ENCODE results near the gene ZNF778.

DNA sequence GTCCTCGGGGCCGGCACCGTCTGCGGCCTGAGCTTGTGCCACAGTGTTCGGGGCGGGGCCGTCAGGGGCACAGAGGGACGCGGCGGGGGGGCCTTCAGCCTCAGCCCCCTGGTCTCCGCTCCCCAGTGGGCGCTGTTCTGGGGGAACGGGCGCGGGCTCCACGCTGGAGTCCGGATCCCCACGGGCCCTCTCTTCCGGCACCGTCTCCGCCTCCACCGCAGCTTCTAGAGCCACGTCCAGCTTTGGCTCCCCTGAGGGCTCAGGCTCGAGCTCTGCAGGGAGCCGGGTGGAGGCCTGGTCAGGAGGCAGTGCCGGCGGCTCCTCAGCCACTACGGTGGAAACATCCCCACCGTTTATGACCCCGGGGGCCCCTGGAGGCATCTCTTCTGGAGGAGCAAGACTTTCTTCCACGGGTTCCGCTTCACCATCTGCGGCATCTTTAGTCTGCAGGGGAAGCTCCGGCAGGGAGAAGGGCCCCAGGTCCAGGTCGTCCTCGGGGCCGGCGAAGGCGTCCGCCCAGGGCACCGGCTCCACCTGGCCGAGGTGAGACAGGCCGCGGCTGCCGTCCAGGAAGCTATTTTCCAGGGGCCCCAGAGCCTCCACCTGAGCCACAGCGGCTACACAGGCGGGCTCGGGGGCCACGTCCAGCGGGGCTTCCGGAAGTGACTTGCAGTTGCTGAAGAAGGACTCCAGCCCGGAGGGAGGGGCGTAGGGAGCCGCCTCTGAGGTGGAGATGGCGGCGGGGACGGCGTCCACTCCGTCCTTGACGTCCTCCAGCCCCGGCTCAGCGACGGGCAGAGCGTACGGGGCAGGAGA is 62.4 kb downstream of the ZNF778 start:
- TF ChIP-seq, protein P1, sequence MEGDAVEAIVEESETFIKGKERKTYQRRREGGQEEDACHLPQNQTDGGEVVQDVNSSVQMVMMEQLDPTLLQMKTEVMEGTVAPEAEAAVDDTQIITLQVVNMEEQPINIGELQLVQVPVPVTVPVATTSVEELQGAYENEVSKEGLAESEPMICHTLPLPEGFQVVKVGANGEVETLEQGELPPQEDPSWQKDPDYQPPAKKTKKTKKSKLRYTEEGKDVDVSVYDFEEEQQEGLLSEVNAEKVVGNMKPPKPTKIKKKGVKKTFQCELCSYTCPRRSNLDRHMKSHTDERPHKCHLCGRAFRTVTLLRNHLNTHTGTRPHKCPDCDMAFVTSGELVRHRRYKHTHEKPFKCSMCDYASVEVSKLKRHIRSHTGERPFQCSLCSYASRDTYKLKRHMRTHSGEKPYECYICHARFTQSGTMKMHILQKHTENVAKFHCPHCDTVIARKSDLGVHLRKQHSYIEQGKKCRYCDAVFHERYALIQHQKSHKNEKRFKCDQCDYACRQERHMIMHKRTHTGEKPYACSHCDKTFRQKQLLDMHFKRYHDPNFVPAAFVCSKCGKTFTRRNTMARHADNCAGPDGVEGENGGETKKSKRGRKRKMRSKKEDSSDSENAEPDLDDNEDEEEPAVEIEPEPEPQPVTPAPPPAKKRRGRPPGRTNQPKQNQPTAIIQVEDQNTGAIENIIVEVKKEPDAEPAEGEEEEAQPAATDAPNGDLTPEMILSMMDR (IDR thresholded peaks at IDR 0.05 in 2 of 3, conservative IDR thresholded peaks at IDR 0.05 in 1 of 3; ENCODE audit: control insufficient read depth in 2 of 3, extremely low read depth in 1 of 3, insufficient read depth in 1 of 3, low read depth in 3 of 3, low read length in 3 of 3): no peak
- TF ChIP-seq POLR2AphosphoS5 (IDR thresholded peaks at IDR 0.05; ENCODE audit: low read length) (no peak), STAT1 (conservative IDR thresholded peaks at IDR 0.05) (no peak), CEBPB (IDR thresholded peaks at IDR 0.05; ENCODE audit: borderline replicate concordance in 1 of 2, low read depth in 2 of 2, low read length in 2 of 2) (no peak), ZNF384 (IDR thresholded peaks at IDR 0.05; ENCODE audit: borderline replicate concordance, low read depth, low read length) (no peak), SMC3 (IDR thresholded peaks at IDR 0.05; ENCODE audit: borderline replicate concordance, low read length) (no peak)
- TF ChIP-seq, protein P2, sequence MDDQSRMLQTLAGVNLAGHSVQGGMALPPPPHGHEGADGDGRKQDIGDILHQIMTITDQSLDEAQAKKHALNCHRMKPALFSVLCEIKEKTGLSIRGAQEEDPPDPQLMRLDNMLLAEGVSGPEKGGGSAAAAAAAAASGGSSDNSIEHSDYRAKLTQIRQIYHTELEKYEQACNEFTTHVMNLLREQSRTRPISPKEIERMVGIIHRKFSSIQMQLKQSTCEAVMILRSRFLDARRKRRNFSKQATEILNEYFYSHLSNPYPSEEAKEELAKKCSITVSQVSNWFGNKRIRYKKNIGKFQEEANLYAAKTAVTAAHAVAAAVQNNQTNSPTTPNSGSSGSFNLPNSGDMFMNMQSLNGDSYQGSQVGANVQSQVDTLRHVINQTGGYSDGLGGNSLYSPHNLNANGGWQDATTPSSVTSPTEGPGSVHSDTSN (IDR thresholded peaks at IDR 0.05; ENCODE audit: insufficient replicate concordance, low read depth, low read length): no peak
- TF ChIP-seq, protein P3, sequence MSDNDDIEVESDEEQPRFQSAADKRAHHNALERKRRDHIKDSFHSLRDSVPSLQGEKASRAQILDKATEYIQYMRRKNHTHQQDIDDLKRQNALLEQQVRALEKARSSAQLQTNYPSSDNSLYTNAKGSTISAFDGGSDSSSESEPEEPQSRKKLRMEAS (IDR thresholded peaks at IDR 0.05; ENCODE audit: low read depth, low read length): no peak

All from GM12878 (cell line).